NCI-H510A (cell line): ENCODE results near the gene ASAP2.
"Not testable (repeated sequence)": the region's sequence is repeated elsewhere in the genome, so short reads cannot be mapped to it uniquely, and the experiment has no call there.

ENCODE experiments used
- DNase-seq: peaks from one replicate; lab custom pipeline; 2025; lab: John Stamatoyannopoulos, UW

Gene ASAP2

DNA sequence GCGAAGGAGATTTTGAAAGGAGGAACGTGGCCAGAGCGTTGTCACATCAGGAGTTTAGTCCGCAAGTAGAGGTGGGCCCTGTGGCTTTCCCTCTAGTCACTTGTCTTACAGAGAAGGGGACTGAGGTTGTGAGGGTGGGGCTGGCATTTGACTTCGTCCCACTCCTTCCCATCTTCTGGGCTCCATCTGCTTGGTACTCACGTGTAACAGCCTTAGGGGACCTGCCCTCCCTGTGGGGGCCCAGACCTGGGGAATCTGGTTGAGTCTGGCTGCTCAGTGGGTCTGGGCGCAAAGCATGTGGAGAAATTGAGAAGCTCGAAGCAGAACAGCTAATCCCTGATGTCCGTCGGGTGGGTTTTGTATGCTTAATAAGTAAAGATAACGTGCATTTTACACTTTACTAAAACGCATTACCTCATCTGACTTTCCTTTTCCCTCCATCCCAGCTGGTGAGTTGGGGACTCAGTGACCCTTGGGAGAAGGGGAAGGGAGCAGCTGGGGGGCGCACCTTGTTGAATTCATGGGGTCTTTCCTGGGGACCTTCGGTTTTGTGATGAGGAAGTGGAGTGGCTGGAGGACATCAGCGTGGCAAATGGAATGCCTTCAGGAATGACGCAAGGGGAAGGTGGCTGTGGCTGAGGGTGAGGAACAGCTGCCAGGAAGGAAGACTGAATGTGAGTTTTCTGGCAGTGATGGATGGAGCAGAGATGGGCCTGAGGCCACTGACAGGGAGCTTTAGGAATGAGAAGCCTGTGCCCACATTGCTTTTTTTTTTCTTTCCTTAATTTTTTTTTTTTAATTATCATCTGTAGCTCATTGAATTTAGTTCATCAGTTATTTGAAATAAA, 44.8 kb downstream of the ASAP2 start:
- no peak for DNase-seq

DNA sequence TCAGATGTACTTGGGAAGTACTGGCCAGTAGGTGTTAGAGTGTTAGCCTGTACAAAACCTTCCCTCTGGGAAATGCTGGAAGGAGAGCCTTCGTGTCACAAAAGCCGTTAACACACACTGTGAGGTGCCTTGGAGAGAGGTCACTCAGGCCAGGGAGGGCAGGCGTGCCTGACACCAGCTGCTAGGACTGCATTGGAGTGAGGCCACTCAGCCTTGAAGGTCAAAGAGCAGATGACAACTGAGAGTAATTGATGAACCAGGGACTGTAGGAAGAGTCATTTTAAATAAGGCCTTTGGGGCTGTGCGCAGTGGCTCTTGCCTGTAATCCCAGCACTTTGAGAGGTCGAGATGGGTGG, 45.4 kb downstream of the ASAP2 start:
- no peak for DNase-seq

DNA sequence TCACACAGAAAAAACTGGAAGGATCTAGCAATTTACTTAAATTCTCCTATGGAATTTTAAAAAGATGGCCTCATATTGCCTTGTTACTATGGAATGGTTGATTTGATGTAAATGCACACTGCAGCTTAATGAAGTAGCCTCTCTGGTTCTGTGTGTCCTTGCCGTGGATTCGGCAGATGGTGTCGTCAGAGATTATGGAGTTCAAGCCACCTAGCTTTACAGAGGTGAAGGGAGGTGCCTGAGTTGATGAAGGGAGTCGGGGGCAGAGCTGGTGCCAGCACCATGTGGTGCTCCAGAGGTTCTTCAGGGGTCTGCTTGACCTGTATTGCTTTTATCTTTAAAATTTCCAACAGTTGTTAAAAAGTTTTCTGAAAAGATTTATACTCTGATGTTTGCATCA, 48.8 kb downstream of the ASAP2 start:
- DNase-seq = no peak

DNA sequence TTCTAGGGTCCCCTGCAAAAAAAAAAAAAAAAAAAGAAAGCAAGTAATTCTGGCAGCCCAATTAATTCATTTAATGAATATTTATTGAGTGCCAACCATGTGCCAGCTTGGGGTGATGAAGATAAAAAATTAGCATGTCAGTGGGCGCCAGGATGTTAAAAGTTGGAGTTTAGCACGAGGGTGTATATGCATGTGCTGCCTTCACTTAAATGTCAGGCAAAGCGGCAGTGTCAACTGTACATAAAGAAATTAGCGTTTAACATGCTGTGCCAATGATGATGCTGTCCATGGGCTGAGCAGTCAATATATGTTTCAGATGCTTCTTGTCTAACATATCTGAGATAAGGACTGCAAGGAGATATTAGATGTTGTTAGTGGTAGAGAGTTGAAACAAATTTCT, 49.5 kb downstream of the ASAP2 start:
- DNase-seq = no peak

DNA sequence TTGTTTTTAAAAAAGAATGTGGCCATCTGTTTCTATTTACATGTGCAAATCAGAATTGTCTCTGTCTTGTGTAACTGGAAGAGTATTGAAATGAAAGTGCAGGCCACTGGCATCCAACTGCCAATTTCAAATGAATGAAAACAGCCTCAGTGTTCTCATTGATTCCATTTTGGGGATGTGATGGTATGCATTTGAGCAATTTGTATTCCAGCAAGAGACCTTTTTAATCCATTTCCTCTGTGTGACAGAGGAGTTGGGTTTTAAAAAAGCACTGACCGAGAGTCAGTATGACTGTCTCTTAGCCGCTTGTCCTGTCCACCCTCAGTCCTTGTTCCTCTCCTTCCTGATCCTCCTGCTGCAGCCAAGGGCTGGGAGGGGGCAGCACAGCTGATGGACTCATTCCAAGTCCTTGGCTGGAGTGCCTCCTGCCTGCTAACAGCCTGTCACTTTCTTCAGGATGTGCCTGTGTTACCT, 50.0 kb downstream of the ASAP2 start:
- no peak for DNase-seq

DNA sequence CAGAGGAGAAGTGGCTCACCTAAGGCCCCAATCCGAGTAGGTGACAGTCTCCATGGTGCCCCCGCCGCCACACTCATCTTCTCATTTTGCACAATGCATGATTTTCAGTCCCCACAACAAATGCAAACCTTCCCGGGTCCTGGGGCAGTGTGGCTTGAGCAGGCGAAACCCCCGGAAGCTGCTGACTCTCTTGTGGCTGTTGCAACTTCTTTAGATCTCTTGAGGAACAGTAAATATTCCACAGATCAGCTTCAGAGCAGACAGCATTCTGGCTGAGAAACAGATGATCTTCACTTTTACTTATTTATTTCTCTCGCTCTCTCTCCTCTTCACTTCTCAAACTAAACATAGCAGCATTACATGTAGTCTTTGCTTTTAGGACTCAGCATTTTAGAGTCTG, 51.9 kb downstream of the ASAP2 start:
- DNase-seq = no peak

DNA sequence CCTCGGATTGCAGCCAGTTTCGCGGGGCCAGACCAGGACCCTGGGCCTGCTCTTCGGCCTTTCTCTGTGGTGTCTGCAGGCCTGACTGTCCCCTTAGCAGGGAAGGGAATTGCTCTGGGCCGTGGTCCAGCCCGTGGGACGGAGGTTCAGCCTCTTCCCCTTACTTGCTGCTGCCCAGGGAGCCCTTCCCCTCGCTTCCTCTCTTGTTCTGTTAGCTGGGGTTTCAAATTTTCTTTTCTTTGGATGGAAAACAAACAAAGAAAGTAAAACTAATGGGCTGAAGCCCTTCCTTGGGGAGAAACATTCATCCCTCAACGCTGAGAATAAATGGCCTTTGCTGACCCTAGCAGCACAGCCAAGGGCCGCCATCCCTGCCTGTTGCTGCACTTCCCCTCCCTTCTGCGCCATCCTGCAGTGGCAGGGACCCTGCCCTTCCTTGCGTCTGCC, 52.4 kb downstream of the ASAP2 start:
- no peak for DNase-seq

DNA sequence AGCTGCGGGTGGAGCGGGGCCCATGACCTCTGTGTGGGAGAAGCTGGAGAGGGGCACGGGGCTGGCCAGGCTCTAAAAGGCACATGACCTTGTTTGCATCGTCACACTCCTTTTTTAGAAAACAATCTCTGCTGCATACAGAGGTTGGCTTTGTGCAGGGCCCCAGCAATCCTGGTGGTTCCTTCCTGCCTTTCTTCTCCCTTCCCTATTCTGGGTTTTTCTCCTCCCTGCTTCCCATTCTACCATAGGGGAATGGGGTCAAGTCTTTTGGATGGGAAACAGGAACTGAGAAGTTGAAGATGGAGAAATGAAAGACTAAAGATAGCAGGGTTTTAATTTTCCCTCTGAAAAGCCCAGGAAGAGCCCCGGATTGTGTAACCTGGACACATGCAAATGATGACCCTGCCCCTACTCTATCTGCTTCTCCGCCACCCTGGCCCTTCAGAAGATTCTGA, 53.9 kb downstream of the ASAP2 start:
- no peak for DNase-seq

DNA sequence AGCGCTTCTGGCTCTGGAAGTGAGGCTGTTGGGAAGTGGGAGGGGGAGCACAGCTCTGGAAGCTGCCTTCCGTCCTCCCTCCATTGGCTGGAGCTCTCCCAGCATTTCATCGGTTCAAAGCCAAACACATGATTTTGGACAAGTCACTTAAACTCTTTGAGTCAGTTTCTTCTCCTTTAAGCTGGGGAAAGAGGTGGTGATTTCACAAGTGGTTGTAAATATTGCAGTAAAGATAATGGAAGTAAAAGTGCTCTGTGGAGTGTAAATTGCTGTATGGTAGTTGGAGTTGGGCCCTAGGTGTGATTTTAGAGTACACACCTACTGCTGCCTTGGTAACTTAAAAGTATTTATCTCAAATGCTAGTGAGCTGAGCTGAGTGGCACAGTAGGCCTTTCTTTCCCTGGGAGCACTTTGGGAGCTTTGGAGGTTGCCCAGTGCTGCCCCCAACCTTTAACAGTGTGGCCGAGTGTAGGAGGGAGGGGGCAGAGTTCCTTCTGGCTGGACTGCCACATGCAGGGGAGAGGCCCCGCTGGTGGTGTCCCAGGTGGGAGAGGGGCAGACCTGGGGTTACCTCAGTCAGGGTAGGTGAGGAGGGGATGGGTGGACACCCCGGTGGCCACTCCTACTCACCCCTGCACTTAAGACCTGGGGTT, 54.7 kb downstream of the ASAP2 start:
- no peak for DNase-seq

DNA sequence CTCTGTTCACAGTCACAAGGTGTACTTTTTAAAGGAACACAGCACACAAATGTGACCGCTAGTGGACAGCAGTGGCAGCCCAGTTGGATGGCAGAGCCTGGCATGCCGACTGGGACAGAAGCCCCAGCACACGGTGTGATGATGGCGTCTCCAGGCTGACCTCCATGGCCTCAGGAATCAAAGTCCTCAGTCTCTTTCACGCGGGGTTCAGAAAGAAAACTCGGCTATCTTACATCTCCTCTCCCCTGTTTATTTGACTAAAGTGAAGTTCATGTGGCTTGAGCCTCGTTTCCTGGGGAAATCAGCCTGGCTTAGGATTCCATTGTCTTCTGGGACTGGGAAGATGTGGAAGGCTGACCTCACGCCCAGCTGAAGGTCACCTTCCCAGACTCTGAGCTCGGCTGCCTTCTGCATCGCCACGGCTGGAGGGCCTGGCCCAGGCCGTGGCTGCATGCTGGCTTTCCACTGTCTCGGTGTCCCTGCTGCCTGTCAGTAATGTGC, 56.1 kb downstream of the ASAP2 start:
- no peak for DNase-seq

DNA sequence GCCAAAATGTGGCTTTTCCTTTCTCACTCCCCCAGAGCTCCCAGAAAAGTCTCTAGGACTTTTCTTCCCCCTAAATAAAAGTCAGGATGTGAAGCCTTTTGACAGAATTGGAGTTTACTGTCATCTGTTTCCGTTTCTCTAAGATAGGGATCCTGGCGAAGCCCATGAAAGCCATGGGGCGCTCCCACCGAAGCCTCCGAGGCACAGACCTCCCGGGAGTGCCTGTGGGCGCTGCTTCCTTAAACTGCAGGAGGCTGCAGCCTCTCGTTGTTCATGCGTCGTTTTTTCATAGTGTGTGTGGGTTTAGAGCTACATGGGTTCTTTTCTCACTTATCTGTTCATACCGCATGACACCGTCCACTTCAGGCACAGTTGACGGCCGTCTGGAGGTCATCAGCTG, 56.8 kb downstream of the ASAP2 start:
- no peak for DNase-seq

DNA sequence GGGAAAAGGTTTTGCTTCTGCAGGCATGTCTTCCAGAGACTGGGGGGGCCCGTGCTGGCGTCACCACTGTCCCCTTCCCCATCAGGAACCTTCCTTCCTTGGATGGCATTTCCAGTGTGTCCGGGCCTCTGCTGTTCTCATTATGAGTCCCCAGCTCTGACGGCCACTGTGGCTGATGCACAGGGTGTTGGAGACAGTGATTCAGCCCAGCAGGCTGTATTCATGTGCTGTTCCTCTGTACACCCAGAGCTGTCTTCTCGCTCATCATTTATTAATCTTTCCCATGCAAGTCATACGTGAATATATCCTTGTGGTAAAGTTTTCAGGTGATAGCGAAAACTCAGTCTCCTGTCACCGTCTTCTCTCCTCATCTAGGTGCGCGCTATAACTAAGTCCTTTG, 57.7 kb downstream of the ASAP2 start:
- DNase-seq = no peak

DNA sequence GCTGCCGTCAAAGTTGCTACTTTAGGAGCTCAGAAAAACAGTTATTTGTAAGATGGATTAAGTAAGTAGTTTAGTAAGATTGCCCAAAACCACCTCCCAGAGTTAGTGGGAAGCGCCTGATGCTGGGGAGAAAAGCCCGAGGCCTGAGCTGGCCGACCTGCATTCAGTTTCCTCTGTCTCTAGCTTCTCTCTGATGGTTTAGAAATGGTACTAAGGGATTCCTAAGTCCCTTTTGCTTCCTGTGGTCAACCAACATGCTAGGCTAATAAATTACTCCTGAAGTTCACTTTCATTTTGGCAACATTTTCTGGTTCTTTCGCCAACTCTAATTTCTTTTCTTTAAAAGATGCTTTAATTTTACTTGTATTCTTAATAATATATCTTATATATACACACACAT, 60.1 kb downstream of the ASAP2 start:
- no peak for DNase-seq

DNA sequence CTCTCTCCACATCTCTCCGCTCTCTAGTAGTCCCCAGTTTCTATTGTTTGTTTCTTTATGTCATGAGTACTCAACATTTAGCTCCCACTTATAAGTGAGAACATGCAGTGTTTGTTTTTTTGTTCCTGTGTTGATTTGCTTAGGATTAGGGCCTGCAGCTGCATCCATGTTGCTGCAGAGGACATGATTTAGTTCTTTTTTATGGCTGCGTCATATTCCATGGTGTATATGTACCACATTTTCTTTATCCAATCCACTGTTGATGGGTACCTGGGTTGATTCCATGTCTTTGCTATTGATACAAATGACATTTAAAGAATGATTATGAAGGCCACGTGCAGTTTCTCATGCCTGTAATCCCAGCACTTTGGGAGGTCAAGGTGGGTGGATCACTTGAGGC, 60.7 kb downstream of the ASAP2 start:
- not testable (repeated sequence) for DNase-seq

DNA sequence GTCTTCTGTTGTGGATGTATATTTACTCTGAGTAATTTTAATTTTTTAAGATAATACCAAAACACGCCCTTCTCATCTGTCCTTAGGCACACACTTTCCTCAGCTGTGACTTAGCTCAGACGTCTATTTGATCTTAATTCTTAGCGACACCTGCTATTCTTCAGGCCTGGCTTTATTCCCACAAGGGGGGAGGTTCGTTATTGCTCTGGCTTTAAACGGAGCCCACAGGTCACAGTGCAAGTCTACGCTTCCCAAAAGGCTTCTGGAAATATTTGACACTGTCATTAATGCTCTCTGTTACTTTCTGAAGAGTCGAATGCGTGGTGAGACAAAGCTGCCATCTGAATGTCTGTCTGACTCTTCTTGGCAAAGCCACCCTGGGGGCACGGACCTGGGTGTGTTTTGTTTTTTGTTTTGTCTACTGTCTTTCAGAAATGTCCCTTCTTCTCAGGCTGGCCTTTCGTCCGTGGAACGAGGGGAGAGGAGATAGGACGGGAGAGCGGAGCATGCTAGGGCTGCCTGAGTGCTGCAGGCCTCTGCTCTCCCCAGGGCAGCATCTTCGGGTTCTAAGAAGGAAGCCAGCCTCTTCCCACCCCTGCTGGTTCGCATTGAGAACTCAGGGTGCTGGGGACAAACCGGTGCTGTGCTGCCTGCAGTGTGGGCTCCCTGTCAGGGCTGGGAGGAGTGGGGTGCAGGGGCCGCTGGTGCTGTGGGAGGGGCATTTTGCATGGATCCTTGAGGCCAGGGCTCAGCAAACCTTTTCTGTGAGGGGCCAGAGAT, 61.9 kb downstream of the ASAP2 start:
- DNase-seq = no peak

DNA sequence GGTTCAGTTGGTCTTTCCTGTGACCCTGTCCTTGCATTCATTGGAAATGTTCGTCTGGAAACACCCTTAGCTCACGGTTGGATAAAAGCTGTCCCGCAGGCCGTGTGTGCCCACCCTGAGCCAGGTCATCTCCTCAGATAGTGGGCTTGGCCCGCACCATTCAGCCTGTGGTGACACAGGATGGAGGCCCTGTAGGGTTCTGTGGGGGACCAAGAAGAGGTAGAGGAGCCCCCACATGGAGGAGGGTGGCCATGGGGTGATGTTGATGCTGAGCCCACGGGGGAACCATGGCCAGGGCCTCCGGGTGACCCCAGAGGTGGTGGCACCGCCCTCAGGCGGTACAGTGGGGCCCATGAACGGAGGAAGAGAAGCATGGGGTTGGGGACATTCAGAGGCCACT, 62.7 kb downstream of the ASAP2 start:
- DNase-seq = no peak

DNA sequence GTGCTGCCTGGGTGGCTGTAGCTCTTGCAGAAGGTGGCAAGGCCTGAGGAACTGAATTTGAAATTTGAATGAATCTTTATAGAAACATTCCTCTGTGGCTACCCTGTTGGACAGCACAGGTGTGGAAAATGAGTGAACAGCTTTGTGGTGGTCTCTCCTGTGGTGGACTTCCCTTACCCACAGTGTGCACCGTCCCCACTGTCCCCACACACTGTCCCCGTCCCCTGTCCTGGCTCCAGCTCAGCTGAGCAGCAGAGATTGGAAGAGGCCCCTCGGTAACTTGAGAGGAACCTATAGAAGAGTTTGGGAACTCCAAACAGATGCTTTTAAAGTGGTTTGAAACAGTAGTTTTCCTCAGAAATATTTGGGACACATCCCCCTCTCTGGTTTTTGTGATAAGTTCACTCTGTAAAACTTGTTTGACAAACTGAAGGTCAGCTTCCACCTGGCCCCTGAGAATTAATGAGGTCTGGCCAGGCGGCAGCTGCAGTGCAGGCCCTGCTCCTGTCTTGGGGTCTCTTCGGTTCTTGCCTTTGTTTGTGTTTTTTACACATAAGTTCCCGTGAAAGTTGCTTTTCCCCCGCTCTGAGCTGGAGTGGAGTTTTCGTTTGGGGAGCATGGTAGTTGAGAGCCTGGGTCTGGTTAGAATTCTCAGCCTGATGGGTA, 63.2 kb downstream of the ASAP2 start:
- no peak for DNase-seq

DNA sequence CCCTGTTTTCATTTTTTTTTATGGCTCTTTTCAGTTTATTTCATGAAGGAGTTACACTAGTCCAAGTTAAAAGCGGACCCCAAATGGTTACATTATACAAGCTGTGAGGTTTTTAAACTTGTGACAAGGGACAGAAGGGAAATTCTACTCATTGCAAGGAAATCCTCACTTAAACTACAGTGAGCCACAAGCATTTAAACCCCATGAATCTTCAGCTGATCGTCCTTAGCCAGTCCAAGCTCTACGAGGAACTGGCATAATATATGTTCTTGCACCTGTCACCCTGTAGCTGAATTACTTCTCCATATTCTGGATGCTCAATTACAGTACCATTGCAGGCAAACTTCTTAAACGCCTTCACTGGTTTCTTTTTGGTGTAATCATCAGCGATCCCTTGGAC, 64.5 kb downstream of the ASAP2 start:
- no peak for DNase-seq

DNA sequence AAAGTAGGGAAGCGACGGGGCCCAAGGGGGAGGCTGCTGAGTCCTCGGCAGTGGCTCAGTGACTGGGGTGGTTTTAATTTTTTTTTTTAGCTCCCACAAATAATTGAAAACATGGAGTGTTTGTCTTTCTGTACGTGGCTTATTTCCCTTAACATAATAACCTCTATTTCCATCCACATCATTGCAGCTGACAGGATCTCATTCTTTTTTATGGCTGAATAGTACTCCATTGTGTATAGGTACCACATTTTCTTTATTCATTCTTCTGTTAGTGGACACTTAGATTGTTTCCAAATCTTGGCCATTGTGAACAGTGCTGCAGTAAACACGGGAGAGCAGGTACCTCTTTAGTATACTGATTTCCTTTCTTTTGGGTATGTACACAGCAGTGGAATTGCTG, 65.1 kb downstream of the ASAP2 start:
- DNase-seq = no peak

DNA sequence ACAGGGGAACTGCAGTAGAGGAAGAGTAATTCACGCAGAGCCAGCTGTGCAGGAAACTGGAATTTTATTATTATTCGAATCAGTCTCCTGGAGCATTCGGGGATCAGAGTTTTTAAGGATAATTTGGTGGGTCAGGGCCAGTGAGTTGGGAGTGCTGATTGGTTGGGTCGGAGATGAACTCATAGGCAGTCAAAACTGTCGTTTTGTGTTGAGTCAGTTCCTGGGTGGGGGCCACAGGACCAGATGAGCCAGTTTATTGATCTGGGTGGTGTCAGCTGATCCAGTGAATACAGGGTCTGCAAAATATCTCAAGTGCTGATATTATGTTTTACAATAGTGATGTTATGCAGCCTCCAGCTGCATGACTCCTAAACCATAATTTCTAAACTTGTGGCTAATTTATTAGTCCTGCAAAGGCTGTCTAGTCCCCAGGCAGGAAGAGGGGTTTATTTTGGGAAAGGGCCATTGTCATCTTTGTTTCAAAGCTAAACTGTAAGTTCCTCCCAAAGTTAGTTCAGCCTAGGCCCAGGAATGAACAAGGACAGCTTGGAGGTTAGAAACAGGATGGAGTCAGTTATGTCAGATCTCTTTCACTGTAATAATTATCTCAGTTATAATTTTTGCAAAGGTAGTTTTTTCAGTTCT, 67.0 kb downstream of the ASAP2 start:
- no peak for DNase-seq

DNA sequence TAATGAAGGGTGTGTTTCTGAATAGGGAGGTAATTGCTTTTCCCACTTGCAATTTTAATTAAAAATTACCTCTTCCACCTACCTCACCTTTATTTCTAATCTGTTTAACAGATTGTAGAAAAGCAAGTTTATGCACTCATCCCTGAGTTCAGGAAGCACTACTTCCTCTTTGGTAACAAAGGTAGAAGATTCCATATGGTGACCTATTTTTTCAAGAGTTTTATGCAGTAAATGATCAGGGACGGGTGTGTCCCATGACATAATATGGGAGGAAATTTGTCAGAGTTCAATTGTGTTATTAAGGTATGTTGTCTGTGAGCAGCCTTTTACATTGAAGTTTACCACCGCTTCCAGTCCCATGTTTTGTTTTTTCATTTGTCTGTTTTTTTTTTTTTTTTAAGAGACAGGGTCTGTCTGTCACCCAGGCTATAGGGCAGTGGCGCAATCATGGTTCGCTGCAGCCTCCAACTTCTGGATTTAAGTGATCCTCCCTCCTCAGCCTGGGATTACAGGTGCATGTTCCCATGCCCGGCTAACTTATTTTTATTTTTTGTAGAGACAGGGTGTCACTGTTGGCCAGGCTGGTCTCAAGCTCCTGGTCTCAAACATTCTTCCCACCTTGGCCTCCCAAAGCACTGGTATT, 68.2 kb downstream of the ASAP2 start:
- no peak for DNase-seq
